HG03432 (cell line): ENCODE data around the gene POU6F2.
"Not testable (repeated sequence)": the region's sequence is repeated elsewhere in the genome, so short reads cannot be mapped to it uniquely, and the experiment has no call there.

ENCODE experiments used
- ATAC-seq: cut with Tn5 transposase; IDR thresholded peaks from one replicate; pipeline ENCODE4 v1.9.1; 2021; ENCODE audit warnings: mild to moderate bottlenecking, moderate library complexity; ENCODE audit not compliant: unreplicated experiment

The POU6F2 gene, protein sequence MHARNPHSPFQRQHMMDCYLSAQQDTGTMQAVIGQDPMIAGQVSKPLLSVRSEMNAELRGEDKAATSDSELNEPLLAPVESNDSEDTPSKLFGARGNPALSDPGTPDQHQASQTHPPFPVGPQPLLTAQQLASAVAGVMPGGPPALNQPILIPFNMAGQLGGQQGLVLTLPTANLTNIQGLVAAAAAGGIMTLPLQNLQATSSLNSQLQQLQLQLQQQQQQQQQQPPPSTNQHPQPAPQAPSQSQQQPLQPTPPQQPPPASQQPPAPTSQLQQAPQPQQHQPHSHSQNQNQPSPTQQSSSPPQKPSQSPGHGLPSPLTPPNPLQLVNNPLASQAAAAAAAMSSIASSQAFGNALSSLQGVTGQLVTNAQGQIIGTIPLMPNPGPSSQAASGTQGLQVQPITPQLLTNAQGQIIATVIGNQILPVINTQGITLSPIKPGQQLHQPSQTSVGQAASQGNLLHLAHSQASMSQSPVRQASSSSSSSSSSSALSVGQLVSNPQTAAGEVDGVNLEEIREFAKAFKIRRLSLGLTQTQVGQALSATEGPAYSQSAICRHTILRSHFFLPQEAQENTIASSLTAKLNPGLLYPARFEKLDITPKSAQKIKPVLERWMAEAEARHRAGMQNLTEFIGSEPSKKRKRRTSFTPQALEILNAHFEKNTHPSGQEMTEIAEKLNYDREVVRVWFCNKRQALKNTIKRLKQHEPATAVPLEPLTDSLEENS

DNA sequence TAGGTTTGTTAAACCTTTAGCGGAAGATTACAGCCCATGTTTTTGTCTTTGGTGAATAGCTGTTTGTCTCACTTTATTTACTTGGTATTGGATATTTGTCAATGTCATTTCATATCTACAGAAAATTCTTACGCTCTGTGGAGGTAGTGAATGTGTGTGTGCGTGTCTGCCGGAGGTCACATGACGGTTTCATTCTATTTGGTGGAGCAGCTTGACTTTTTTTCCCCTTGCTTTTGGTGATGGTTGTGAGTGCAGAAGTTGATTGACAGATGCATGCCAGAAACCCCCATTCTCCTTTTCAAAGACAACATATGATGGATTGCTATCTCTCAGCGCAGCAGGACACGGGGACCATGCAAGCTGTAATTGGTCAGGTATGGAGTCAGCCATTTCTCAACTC lies at the start of gene POU6F2:
POU6F2 (plus strand) TSS at position 225 of the 400 bp plus-strand sequence; CDS start at position 270, 45 bp downstream.
- ATAC-seq: no peak

DNA sequence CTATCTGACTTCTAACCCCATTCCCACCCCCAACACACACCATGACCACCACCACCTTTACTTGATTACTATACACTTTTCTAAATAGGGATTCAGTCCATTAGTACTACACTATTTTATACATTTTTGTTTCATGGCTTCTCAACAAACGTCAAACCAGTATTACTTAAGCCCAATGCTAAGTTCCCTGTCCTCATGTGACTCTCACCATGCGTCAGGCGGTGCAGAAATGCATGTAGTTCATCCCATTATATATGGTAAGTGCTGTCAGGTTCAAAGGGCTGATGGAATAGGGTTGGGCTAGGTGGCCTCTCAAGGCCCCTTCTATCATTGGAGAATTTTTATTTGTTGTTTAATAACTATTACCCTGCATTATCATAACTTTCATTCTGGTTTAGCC lies 49.2 kb upstream of the POU6F2 start:
- no peak for ATAC-seq

DNA sequence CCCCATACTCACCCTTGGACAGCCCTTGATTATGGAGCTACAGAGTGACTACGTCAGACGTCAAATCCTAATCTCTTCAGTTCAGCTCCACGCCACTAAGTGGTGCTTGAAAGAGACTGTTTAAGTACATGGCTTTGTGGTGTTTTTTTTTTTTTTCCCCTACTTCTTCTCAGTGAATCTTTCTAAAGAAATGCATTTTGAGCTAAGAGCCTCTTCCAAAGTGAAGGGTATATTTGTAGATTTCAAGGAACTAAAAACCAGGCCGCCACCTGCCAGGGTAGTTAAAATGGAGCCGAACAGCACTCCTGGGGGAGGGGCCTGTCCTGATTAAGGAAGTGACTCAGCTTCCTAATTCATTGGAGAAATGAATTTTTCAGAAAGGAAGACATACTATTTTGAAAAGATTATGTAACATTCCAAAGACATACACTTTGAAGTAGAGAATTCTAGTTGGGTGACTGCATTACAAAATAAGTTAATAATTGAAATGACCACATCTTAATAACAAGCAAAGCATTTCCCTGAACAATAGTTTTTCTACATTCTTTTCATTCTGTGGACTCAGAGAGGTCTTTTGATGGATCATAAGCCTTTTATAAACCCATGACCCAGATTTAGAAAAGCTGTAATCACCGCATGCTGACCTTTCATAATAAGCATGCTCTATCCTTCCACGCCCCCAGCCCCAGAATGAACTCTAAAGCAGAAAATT lies 48.1 kb upstream of the POU6F2 start:
- ATAC-seq: no peak

DNA sequence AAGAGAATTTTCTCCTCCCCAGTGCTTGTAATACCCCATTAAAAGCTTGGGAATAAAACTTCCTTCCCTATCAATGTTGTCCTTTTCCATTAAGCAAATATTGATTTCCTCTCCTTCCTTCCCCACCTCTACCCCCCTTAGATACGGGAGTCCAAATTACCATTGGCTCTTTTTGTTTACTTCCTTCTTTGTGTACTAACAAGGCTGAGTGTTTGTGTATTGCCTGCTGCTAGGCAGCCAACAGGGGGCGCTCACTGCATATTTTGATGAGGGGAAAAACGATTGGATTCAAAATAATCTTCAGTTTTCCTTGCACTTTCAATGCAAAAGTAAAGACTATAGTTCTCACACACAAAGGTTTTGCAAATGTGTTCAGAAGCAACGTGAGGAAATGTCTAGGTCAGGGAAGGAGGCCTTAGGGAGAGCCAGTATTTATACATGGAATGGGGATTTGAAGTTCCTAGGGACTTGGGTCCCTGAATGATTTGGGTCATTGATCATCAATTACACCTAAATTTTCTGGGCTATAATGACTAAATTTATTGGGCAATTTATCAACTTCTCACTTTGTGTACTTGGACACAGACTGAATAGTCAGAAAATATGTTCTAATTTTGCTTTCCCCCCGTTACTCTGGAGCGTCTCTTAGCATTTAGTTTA lies 45.1 kb upstream of the POU6F2 start:
- peak; percentile 90 for ATAC-seq

DNA sequence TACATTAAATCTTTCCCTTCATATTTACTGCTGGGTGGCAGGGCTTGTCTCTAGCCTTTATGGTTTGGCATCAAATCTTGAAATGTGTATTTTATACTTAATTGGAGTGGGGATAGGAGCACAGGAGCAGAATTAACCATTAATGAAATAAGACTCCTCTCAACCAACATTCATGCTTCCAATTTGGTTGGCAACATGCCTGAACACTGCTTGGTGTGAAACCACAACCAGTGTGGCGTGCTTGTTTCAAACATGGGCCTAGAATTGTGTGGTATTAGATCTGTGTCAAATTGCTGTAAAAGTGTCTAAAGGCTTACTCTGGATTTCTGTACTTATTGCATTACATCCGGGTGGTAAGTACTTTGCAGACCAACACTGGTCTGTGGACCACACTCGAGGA lies 43.7 kb upstream of the POU6F2 start:
- ATAC-seq: no peak

DNA sequence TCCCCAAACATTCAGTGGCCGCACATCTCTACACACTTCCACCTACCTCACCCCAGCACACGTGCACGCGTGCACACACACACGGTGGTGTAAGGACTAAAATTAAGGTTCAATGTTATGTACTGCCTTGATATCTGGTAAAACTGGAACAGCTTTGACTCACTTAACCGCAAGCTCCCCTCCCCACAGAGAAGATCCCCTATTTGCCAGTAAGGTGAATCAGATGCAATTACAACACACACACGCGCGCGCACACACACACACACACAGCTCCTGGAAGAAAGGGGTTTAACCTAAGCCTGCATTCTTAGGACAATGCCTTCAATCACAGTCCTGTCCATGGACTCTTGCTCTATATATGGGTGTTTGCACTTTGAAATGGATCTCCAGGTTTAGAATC lies 43.2 kb upstream of the POU6F2 start:
- ATAC-seq: no peak

DNA sequence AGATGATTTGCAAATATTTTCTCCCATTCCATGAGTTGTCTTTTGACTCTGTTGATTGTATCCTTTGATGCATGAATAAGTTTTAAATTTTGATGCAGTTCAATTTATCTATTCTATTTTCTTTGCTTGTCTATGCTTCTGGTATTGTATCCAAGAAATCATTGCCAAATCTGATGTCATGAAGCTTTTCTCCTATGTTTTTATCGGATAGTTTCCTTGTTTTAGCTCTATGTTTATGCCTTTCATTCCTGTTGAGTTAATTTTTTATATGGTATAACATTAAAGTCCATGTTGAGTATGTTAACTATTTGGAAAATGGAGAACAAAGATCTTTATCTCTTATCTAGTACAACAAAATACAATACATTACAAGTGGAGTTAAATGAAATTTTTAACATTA lies 41.1 kb upstream of the POU6F2 start:
- ATAC-seq: no peak

DNA sequence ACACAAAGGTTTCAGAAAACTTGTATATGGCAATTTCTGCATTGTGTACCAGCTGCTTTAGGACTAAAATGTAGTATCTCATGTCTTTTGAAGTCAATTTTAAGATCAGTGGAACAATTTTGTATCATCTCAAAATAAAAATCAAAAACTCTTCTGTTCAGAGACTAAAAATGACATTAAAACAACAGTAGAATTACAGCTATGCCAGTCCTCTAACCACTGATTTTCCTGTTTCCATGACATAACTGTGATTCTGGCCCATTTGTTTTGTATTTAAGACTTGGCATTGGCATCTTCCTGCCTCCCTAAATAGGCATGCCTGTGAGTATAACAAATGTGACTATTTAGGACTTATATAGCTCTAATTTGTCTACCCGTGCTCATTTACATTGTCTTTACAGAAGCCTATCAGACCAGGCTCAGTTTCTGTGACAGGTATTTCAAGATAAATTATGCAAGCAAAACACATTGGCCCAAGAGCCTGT lies 39.7 kb upstream of the POU6F2 start:
- no peak for ATAC-seq

DNA sequence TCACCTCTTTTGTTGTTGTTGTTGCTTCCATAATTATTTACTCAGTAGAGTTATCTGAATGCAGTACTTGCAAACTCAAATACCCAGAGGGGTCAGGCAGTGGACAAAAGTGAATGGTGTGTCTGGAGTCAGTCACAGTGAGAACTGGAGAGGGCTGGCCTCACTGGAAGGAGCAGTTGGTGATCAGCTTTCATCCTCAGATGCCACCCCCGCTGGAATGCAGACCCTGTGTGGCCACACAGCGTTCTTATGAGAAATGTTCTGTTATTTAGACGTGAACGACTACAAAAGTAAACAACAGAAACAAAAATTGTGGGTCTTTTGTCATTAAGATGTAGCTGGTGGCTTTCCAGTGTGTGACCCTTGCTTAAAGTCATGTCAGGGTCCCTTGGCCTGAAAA lies 39.1 kb upstream of the POU6F2 start:
- no peak for ATAC-seq

DNA sequence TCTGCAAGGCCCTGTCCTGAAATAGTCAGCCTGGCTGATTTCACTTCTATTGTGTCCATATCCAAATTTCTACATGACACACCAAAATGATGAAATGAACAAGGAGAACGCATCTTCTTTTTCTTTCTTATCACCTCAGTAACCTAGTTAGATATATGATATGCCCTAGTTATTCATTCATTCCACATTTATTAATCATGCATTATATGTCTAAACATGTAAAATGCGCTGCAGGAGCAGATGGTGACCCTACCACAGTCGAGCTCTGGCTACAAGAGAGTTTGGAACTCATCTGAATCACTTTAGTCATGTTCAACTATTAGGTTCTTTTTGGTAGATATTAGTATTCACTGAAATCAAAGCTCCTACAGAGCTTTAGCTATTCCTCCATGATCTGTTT lies 36.9 kb upstream of the POU6F2 start:
- no peak for ATAC-seq

DNA sequence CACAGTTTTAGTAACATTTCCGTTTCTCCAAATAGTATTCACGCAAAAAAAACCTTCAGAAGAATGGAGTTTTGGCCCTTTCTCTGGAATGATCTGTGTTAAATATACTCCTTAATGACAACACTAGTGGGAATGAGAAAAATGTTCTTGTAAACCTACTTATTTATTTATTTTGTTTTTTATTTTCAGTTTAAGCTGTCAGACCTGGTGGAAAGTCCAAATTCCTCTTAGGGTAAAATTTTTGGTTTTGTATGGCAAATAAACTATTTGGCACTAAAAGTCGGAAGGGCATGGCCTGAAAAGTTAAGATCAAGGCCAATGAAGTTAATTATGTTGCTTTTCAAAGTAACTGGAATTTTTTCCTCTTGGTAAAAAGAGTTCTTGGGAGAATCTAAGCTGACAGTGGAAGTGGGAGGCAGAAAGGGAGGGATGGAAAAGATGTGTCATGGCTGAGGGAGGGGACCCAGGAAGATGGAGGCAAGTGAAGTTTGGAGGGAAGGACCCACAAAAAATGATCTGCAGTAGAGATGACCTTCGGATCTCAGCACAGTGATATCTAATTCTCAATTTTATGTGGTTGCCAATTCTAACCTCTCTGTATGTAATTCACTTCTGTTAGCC lies 35.2 kb upstream of the POU6F2 start:
- no peak for ATAC-seq

DNA sequence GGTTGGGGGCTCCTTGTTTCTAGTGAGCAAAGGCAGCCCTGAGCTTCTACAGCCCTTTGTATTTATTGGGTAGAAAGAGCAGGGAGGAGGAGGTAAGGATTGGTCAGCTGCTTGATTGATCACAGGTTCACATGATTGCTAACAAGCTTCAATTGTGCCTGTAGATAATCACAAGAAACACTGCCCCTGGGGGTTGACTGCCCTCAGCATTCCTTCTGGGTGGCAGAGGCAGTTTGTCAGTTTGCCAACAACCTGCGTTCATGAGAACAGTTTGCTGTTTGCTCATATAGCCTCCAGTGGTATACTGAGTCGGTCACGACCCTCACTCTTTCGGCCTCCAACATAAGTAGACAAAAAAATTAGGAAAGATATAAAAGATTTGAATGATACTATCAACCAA lies 30.2 kb upstream of the POU6F2 start:
- not testable (repeated sequence) for ATAC-seq

DNA sequence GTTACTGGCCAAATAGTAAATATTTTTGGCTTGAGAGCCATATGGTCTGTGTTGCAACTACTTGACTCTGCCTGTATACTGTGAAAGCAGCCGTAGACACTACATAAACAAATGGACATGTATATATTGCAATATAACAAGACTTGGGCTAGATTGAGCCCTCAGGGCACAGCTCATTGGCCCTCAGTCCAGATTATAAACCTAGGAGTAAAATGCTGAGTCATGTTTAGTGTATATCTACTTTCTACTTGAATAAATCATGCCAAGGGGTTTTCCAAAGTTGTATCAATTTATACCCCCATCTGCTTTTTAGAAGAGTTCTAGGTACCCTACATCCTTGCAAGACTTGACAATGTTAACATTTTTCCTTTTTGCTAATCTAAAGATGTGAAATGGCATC lies 27.4 kb upstream of the POU6F2 start:
- ATAC-seq: no peak

DNA sequence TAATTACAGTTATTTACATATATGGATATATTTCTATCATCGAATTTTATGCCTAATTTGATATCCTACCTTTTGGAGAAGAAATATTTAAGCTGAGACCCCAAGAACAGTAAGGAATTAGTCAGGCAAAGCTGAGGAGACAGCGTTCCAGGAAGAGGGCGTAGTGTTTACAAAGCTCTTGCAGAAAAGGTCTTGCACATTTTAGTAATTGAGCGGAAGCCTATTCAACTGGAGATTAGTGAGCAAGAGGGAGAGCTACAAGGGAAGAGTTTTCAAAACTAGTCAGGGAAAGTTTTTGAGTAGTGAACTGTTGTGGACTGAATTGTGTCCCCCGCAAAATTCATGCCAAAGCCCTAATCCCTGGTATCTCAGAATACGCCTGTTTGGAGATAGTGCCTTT lies 26.5 kb upstream of the POU6F2 start:
- ATAC-seq: no peak

DNA sequence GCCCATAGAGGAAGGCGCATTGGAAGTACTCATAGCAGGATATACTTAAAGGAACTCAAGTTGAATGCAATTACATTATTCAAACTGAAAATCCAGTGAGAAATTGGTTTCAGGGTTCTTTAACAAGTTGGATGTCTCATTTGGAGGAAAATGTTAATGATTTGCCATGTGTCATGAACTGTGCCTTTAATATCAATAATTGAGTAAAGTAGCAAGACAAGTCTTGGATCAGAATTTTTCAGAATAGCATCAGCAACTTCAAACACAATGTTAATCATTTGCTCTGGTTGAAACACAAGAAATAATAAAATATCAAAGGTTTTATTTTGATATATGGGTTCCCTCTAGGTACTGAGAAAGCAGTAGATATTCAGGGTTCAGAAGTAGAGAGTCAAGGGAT lies 24.5 kb upstream of the POU6F2 start:
- ATAC-seq: no peak

DNA sequence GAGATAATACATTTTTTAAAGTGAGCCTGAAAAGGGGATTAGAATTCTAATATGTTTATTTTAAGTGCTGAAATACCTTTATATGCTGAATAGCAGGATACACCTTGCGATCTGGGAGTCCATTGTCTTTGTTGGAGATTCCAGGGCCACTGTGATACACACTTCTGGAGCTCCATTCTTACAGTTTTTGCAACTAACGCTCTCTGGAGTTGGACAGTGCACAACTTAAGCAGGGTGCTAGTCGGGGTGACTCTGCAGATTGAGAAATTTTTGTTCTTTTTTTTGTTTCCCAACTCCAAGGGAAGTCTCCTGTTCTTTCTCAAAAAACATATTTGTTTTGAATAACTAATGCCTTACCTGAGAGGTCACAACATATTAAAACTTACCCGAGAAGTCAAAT lies 23.7 kb upstream of the POU6F2 start:
- no peak for ATAC-seq

DNA sequence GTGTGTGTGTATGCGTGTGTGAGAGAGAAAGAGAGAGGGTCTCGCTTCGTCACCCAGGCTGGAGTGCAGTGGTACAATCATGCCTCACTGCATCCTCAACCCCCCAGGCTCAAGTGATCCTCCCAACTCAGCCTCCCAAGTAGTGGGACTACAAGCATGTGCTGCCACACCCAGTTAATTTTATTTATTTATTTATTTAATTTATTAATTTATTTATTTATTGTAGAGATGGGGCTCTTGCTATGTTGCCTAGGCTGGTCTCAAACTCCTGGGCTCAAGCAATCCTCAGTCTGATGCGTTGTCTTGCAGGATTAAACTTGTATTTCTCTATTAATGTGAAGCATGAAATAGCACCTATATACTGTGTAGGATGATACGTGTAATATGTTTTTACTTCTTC lies 21.8 kb upstream of the POU6F2 start:
- ATAC-seq: no peak

DNA sequence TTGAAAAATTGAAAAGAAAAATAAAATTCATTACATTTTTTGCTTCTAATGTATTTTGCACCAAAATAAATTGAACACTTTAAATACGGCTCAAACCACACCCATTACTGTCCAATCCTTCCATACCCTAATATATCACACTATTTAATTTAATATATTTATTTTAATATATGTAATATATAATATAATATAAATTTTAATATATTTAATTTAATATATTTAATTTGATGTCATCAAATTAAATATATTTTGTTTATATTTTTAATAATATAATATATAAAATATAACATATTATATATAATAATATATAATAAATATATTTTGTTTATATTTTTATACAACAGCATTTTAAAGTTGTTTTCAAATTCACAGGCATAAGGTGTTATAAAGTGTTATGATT lies 15.7 kb upstream of the POU6F2 start:
- ATAC-seq: no peak

DNA sequence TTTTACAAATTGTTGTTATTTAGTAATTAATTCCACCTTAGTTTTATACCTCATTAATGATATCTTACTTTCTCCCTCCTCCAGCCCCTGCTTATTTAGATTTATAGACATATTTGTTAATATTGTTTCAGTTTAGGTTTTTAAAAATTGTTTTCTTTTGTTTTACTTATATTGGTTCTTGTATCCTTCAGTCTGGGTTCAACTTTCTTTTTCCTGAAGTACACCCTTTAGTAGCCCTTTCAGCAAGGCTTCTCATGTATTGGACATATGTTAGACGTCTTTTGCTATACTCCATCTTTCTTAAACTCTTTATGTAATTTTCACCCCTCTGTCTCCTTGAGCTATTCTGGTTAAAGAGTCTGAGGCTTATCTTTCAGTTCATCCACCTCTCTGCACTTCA lies 12.8 kb upstream of the POU6F2 start:
- ATAC-seq: no peak

DNA sequence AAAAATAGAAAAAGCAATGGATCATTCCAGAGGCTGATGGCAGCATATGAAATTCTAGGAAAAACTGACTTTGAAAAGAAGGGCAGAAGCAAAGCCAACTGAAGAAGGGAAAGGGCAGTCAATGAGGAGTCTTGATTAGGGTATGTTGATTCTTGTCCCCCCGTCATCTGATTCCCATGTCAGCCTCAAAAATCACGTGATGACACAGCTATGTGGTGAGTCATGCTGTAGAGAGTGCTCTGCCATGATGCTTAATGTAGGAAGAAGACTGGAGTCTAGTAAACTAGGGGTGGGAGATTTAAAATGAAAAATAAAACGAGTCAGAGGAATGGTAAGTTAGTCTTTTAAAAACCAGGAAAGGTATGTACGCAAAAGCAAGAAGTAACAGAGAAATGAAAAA lies 3.9 kb upstream of the POU6F2 start:
- ATAC-seq: no peak

DNA sequence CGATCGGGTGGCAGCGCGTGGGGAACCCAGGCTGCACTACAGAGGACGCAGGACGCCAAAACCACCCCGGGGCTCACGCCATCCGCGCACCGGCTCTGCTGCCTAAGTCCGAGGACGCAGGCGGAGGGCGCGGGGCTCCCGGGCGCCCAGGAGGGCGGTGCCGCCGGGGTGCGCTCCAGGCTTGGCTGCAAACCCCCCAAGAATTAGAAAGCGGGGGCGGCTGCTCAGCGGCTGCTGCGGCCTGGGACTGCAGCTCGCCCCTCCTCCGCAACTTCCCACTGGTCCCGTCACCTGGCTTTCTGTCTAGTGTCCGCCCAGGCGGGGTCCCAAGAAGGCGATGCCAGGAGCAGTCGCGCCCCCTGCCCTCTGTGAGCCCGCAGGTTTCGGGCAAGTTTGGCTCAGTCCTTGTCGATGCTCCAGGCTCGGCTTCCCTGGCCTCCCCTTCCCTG lies 1.7 kb upstream of the POU6F2 start:
- ATAC-seq: no peak
